H1 (cell line): Measurements from ENCODE around the gene SPECC1. TPM values are rescaled to one million over a fixed set of nuclear protein-coding genes. Genes with fewer than 3 reads are reported as not detected.

Source experiments
- BACH1 ChIP-seq: IDR thresholded peaks from 2 replicates; pipeline ENCODE4 v1.6.1; 2012; ENCODE audit warnings: low read length, improper control_type of control experiment
- GABPA ChIP-seq: IDR thresholded peaks from 2 replicates; pipeline ENCODE4 v1.6.1; 2011; ENCODE audit warnings: mild to moderate bottlenecking, low read length, moderate library complexity, borderline replicate concordance; ENCODE audit not compliant: insufficient read depth
- GTF2F1 ChIP-seq: IDR thresholded peaks from 2 replicates; pipeline ENCODE4 v1.6.1; 2012; ENCODE audit warnings: low read depth, low read length, improper control_type of control experiment, borderline replicate concordance
- MAX ChIP-seq: IDR thresholded peaks from 2 replicates; pipeline ENCODE4 v1.6.1; 2012; ENCODE audit warnings: inconsistent platforms
- PHF8 ChIP-seq: fragments of 200-600 bp; sonication (generic); conservative IDR thresholded peaks from 2 replicates; pipeline ENCODE4 v1.7.1; 2012; ENCODE audit warnings: low read depth, mild to moderate bottlenecking, inconsistent platforms, low read length, moderate library complexity
- RXRA ChIP-seq: IDR thresholded peaks from 2 replicates; pipeline ENCODE4 v1.6.1; 2011; ENCODE audit warnings: low read depth, mild to moderate bottlenecking, low read length, moderate library complexity; ENCODE audit not compliant: insufficient read depth
- SIRT6 ChIP-seq: IDR thresholded peaks from one replicate; pipeline ENCODE4 v1.7.1; 2012; ENCODE audit warnings: low read length, inconsistent platforms
- YY1 ChIP-seq: IDR thresholded peaks from 2 replicates; pipeline ENCODE4 v1.6.1; 2011; ENCODE audit warnings: low read depth, mild to moderate bottlenecking, low read length
- polyA plus RNA-seq, 7 experiments: library from polyadenylated mRNA; depleted of rRNA in 3 of 7; stranded (reverse) in 5 of 7; unstranded in 2 of 7; fragments of >200 nt in 5 of 7; fragments of 200-250 nt in 2 of 7; gene quantifications; 1 replicate in 5 of 7; 2 replicates in 1 of 7; 4 replicates in 1 of 7; pipeline versions ENCODE4 v1.2.1 to v1.2.3, GENCODE V29; 2011 to 2013; ENCODE audit warnings: missing spikeins in 2 of 7, mixed read lengths in 2 of 7
- total RNA-seq: library from RNA; stranded (reverse); fragmentation: NEBNext Ultra II Directional; extraction: Animal tissue kit (Norgen Biotek cat#: 25700); gene quantifications from 2 replicates; pipeline ENCODE4 v1.2.1, GENCODE V29; 2021

The SPECC1 gene
- total and polyA plus RNA-seq, 2 of the 8 experiments (the other 6 are each of a cell fraction or from before 2014, with no cell fraction given) = 35.8 to 87.9 TPM

GRCh38 chr17:20153231-20153630 lies 144.1 kb downstream of the SPECC1 start (continued):
- TF ChIP-seq MAX = no peak
- TF ChIP-seq BACH1 = no peak
- no peak for TF ChIP-seq PHF8
- no peak for TF ChIP-seq RXRA
- no peak for TF ChIP-seq SIRT6
- TF ChIP-seq GABPA = no peak
- no peak for TF ChIP-seq GTF2F1
- TF ChIP-seq YY1 = no peak
